Omental fat pad (tissue), 4 donors: Measurements from ENCODE around the gene LMBR1L. TPM values are rescaled to one million over a fixed set of nuclear protein-coding genes. Genes with fewer than 3 reads are reported as not detected.

Experiments
- ATAC-seq: fragments of 150-250 bp; one replicate; pipeline ENCODE4 v1.9.1; 2016; ENCODE audit warnings: mild to moderate bottlenecking, moderate library complexity; ENCODE audit not compliant: low FRiP score
- DNase-seq: peaks from one replicate; pipeline ENCODE4 v3.0.0-alpha.2; 2019; ENCODE audit warnings: low spot score
- CTCF ChIP-seq, 3 donors: fragments of 450-650 bp; IDR thresholded peaks; one replicate each; pipeline ENCODE4 v1.5.1; 2016 to 2017; ENCODE audit warnings: antibody characterized with exemption in 3 of 3, mild to moderate bottlenecking in 3 of 3, moderate library complexity in 2 of 3
- total RNA-seq, 4 donors: library from RNA; depleted of rRNA; stranded (reverse); fragments of >200 nt; gene quantifications; one replicate each; pipeline ENCODE4 v1.1.0, GENCODE V29; 2016

LMBR1L gene
- total RNA-seq, 4 donors from 2014 or later, result 23.2 to 68.4 (median 37.8) TPM

GRCh38 chr12:49111206-49111605 is 559 bp upstream of the LMBR1L start:
- no peak for TF ChIP-seq CTCF (IDR thresholded peaks at IDR 0.05)
- ATAC-seq (no peak), DNase-seq (no peak)

GRCh38 chr12:49109641-49110463 is 795 bp downstream of the LMBR1L start:
- ATAC-seq, result peak; percentile 21
- no peak for DNase-seq
- TF ChIP-seq CTCF (IDR thresholded peaks at IDR 0.05), result no peak

GRCh38 chr12:49108958-49109404 is 1.7 kb downstream of the LMBR1L start:
- TF ChIP-seq CTCF (IDR thresholded peaks at IDR 0.05), result no peak
- ATAC-seq (peak; percentile 76), DNase-seq (peak; percentile 38)

GRCh38 chr12:49105504-49106084 is 5.1 kb downstream of the LMBR1L start:
- no peak for TF ChIP-seq CTCF (IDR thresholded peaks at IDR 0.05)
- DNase-seq, result no peak
- no peak for ATAC-seq

GRCh38 chr12:49104822-49105221 is 5.8 kb downstream of the LMBR1L start:
- ATAC-seq (no peak), DNase-seq (no peak)
- no peak for TF ChIP-seq CTCF (IDR thresholded peaks at IDR 0.05)

GRCh38 chr12:49100380-49100779 is 10.3 kb downstream of the LMBR1L start:
- DNase-seq (no peak), ATAC-seq (no peak)
- no peak for TF ChIP-seq CTCF (IDR thresholded peaks at IDR 0.05)

- no peak for TF ChIP-seq CTCF (IDR thresholded peaks at IDR 0.05)
- ATAC-seq (no peak), DNase-seq (no peak)
Measured at GRCh38 chr12:49098703-49099102, 11.9 kb downstream of the LMBR1L start.
